ENCODE data around the gene ADGRV1.
"Not testable (repeated sequence)": the region's sequence is repeated elsewhere in the genome, so short reads cannot be mapped to it uniquely, and the experiment has no call there.

- not testable (repeated sequence) for TF ChIP-seq POLR2A (IDR thresholded peaks at IDR 0.05)
- TF ChIP-seq, protein P1, sequence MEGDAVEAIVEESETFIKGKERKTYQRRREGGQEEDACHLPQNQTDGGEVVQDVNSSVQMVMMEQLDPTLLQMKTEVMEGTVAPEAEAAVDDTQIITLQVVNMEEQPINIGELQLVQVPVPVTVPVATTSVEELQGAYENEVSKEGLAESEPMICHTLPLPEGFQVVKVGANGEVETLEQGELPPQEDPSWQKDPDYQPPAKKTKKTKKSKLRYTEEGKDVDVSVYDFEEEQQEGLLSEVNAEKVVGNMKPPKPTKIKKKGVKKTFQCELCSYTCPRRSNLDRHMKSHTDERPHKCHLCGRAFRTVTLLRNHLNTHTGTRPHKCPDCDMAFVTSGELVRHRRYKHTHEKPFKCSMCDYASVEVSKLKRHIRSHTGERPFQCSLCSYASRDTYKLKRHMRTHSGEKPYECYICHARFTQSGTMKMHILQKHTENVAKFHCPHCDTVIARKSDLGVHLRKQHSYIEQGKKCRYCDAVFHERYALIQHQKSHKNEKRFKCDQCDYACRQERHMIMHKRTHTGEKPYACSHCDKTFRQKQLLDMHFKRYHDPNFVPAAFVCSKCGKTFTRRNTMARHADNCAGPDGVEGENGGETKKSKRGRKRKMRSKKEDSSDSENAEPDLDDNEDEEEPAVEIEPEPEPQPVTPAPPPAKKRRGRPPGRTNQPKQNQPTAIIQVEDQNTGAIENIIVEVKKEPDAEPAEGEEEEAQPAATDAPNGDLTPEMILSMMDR (IDR thresholded peaks at IDR 0.05): not testable (repeated sequence)
Observed at GRCh38 chr5:90969945-90970344, 411.3 kb downstream of the ADGRV1 start.
